Measurements from ENCODE around the gene GPS1.
"Not testable (repeated sequence)": the region's sequence is repeated elsewhere in the genome, so short reads cannot be mapped to it uniquely, and the experiment has no call there.

Gene GPS1

GRCh38 chr17:82035488-82035887, 16.2 kb upstream of the GPS1 start:
- no peak overlapping the region for H3K4me3 ChIP-seq (ENCODE audit: low read depth, low read length)
- no peak for TF ChIP-seq CTCF (IDR thresholded peaks at IDR 0.05; ENCODE audit: control insufficient read depth, extremely low read depth, insufficient read depth)
- DNase-seq (ENCODE audit: low read depth), result no peak

GRCh38 chr17:82035956-82036633, 15.6 kb upstream of the GPS1 start:
- peak overlapping the region; percentile 87 for H3K4me3 ChIP-seq (ENCODE audit: low read depth, low read length)

GRCh38 chr17:82036634-82037091, 15.0 kb upstream of the GPS1 start:
- H3K4me3 ChIP-seq (ENCODE audit: low read depth, low read length), result peak overlapping the region; percentile 87
- no peak for DNase-seq (ENCODE audit: low read depth)
- TF ChIP-seq CTCF (IDR thresholded peaks at IDR 0.05; ENCODE audit: control insufficient read depth, extremely low read depth, insufficient read depth), result peak; percentile 21; the same call in 1 of the 2 replicates

More at GRCh38 chr17:82035956-82036633, 15.6 kb upstream of the GPS1 start:
- no peak for DNase-seq (ENCODE audit: low read depth)
- TF ChIP-seq CTCF (IDR thresholded peaks at IDR 0.05; ENCODE audit: control insufficient read depth, extremely low read depth, insufficient read depth), result no peak

GRCh38 chr17:82037092-82037888, 14.4 kb upstream of the GPS1 start, which contains the start of gene DCXR:
DCXR (minus strand) TSS chr17:82037697; CDS start chr17:82037682, 15 bp downstream.
- DNase-seq (ENCODE audit: low read depth), result peak; percentile 87
- peak within 1 kb of the TSS; percentile 87 for H3K4me3 ChIP-seq (ENCODE audit: low read depth, low read length)
- TF ChIP-seq CTCF (IDR thresholded peaks at IDR 0.05; ENCODE audit: control insufficient read depth, extremely low read depth, insufficient read depth), result peak; percentile 91

- peak overlapping the region; percentile 87 for H3K4me3 ChIP-seq (ENCODE audit: low read depth, low read length)
- no peak for TF ChIP-seq CTCF (IDR thresholded peaks at IDR 0.05; ENCODE audit: control insufficient read depth, extremely low read depth, insufficient read depth)
- no peak for DNase-seq (ENCODE audit: low read depth)
Measured at GRCh38 chr17:82037889-82038195, 13.9 kb upstream of the GPS1 start.

GRCh38 chr17:82038796-82039409, 12.8 kb upstream of the GPS1 start:
- H3K4me3 ChIP-seq (ENCODE audit: low read depth, low read length); DNase-seq (ENCODE audit: low read depth): not testable (repeated sequence)

- no peak overlapping the region for H3K4me3 ChIP-seq (ENCODE audit: low read depth, low read length)
- no peak for TF ChIP-seq CTCF (IDR thresholded peaks at IDR 0.05; ENCODE audit: control insufficient read depth, extremely low read depth, insufficient read depth)
- no peak for DNase-seq (ENCODE audit: low read depth)
Measured at GRCh38 chr17:82039695-82040299, 11.9 kb upstream of the GPS1 start.
